GM19463 (cell line): Measurements from ENCODE around the gene AZU1.
"Not testable (repeated sequence)": the region's sequence is repeated elsewhere in the genome, so short reads cannot be mapped to it uniquely, and the experiment has no call there.

Experiments
- ATAC-seq: cut with Tn5 transposase; IDR thresholded peaks from one replicate; pipeline ENCODE4 v1.9.1; 2021; ENCODE audit warnings: mild to moderate bottlenecking, moderate library complexity; ENCODE audit not compliant: unreplicated experiment

The AZU1 gene

GRCh38 chr19:852136-853013 lies 24.7 kb downstream of the AZU1 start, which contains the start of gene ELANE:
ELANE (plus strand) TSS chr19:852303; CDS start chr19:852329, 26 bp downstream.
- ATAC-seq, result no peak

GRCh38 chr19:853014-853585 lies 25.5 kb downstream of the AZU1 start:
- ATAC-seq, result no peak

GRCh38 chr19:853614-854220 lies 26.1 kb downstream of the AZU1 start:
- ATAC-seq, result not testable (repeated sequence)

GRCh38 chr19:854549-854948 lies 26.9 kb downstream of the AZU1 start:
- ATAC-seq, result no peak

GRCh38 chr19:855142-855541 lies 27.5 kb downstream of the AZU1 start:
- no peak for ATAC-seq

GRCh38 chr19:855566-856120 lies 28.0 kb downstream of the AZU1 start:
- ATAC-seq, result no peak

- no peak for ATAC-seq
Measured at GRCh38 chr19:858284-858683, 30.6 kb downstream of the AZU1 start.

- no peak for ATAC-seq
Measured at GRCh38 chr19:858868-859843, 31.5 kb downstream of the AZU1 start, which contains the start of gene CFD. CFD (plus strand) TSS chr19:859664; CDS start chr19:859690, 26 bp downstream.

- no peak for ATAC-seq
Measured at GRCh38 chr19:861141-861755, 33.6 kb downstream of the AZU1 start.

GRCh38 chr19:861756-862580 lies 34.3 kb downstream of the AZU1 start:
- ATAC-seq, result no peak

- ATAC-seq, result no peak
Measured at GRCh38 chr19:862581-863314, 35.1 kb downstream of the AZU1 start.

- no peak for ATAC-seq
Measured at GRCh38 chr19:863315-863620, 35.6 kb downstream of the AZU1 start.

GRCh38 chr19:866769-867300 lies 39.2 kb downstream of the AZU1 start:
- ATAC-seq, result no peak

GRCh38 chr19:867301-867793 lies 39.7 kb downstream of the AZU1 start:
- ATAC-seq, result no peak

- no peak for ATAC-seq
Measured at GRCh38 chr19:867855-868457, 40.3 kb downstream of the AZU1 start.

- ATAC-seq, result no peak
Measured at GRCh38 chr19:868458-869244, 41.0 kb downstream of the AZU1 start.
